Gastroesophageal sphincter (tissue), 3 donors: ENCODE measurements around the gene SASH3.

Experiments used
- CTCF ChIP-seq, 4 experiments: fragments of 200-600 bp in 2 of 4; fragments of 450-650 bp in 2 of 4; sonication (generic) in 1 of 4; IDR thresholded peaks; one replicate each; pipeline ENCODE4 v1.5.1; 2017 to 2019; ENCODE audit warnings: antibody characterized with exemption in 4 of 4, mild to moderate bottlenecking in 2 of 4, moderate library complexity in 2 of 4
- EP300 ChIP-seq: sonication (generic); formaldehyde crosslinking; IDR thresholded peaks from one replicate; pipeline ENCODE4 v1.6.1; 2017; ENCODE audit warnings: antibody characterized with exemption, mild to moderate bottlenecking
- POLR2A ChIP-seq, 2 donors: fragments of 450-650 bp; IDR thresholded peaks; one replicate each; pipeline ENCODE4 v1.6.1; 2017; ENCODE audit warnings: antibody characterized with exemption in 2 of 2, mild to moderate bottlenecking in 2 of 2, moderate library complexity in 1 of 2
- POLR2AphosphoS5 ChIP-seq: sonication (generic); formaldehyde crosslinking; IDR thresholded peaks from one replicate; pipeline ENCODE4 v1.6.1; 2017; ENCODE audit warnings: antibody characterized with exemption

DNA sequence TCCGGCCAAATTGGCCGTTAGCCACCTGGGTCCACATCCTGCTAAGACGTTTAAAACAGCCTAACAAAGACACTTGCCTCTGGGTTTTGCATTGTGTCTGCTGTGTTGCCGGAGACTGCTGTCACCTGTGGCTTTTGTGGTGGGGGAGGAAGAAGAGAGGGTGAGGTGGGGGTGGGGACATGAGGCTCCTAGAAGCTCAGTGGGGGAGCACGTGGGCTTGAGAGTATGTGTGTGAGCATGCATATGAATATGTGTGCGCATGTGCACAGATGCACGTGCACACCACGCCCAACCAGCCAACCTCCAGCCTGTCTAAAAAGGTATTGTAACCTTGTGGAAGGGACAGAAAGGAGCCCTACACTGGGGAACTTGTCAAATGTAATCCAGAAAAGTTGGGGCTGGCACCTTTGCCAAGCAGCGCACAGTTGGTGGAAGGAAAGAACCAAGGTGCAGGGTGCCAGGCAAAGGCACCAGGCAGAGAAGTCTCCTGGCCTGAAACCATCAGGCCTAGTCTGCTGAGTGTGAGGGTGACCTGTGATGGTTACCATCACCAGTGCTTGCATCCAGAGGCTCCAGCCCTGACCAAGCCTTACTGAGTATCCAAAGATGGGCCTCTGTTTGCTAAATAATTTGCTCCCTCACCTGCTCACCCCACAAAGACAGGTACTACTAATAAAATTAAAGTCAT is 10.1 kb upstream of the SASH3 start:
- TF ChIP-seq CTCF (IDR thresholded peaks at IDR 0.05) (no peak), EP300 (no peak), POLR2A (IDR thresholded peaks at IDR 0.05) (no peak), POLR2AphosphoS5 (no peak)
